ENCODE data around the gene DACT2.
"Not testable (repeated sequence)": the region's sequence is repeated elsewhere in the genome, so short reads cannot be mapped to it uniquely, and the experiment has no call there.

The DACT2 gene

GRCh38 chr6:168326294-168327261, 7.0 kb upstream of the DACT2 start:
- DNase-seq (ENCODE audit: extremely low spot score, insufficient read length, low read depth) (no peak), FAIRE-seq (no peak)

GRCh38 chr6:168322966-168323365, 3.4 kb upstream of the DACT2 start:
- DNase-seq (ENCODE audit: extremely low spot score, insufficient read length, low read depth) (no peak), FAIRE-seq (no peak)

GRCh38 chr6:168320634-168321033, 1.1 kb upstream of the DACT2 start:
- no peak for DNase-seq (ENCODE audit: extremely low spot score, insufficient read length, low read depth)
- no peak for FAIRE-seq

GRCh38 chr6:168318579-168319278, 848 bp downstream of the DACT2 start:
- DNase-seq (ENCODE audit: extremely low spot score, insufficient read length, low read depth) (no peak), FAIRE-seq (no peak)

- DNase-seq (ENCODE audit: extremely low spot score, insufficient read length, low read depth): no peak
- FAIRE-seq: no peak
These were observed 1.5 kb downstream of the DACT2 start for GRCh38 chr6:168318090-168318489.

GRCh38 chr6:168315596-168315995, 4.0 kb downstream of the DACT2 start:
- FAIRE-seq (no peak), DNase-seq (ENCODE audit: extremely low spot score, insufficient read length, low read depth) (no peak)

- FAIRE-seq (no peak), DNase-seq (ENCODE audit: extremely low spot score, insufficient read length, low read depth) (no peak)
These were observed 4.6 kb downstream of the DACT2 start for GRCh38 chr6:168314948-168315347.

GRCh38 chr6:168314021-168314420, 5.6 kb downstream of the DACT2 start:
- no peak for DNase-seq (ENCODE audit: extremely low spot score, insufficient read length, low read depth)

GRCh38 chr6:168313431-168314011, 6.1 kb downstream of the DACT2 start:
- no peak for DNase-seq (ENCODE audit: extremely low spot score, insufficient read length, low read depth)
- FAIRE-seq: no peak

More at GRCh38 chr6:168314021-168314420, 5.6 kb downstream of the DACT2 start:
- FAIRE-seq: no peak

GRCh38 chr6:168312125-168312507, 7.5 kb downstream of the DACT2 start:
- FAIRE-seq; DNase-seq (ENCODE audit: extremely low spot score, insufficient read length, low read depth): not testable (repeated sequence)

- DNase-seq (ENCODE audit: extremely low spot score, insufficient read length, low read depth) (no peak), FAIRE-seq (no peak)
These were observed 8.0 kb downstream of the DACT2 start for GRCh38 chr6:168311410-168312124.

- DNase-seq (ENCODE audit: extremely low spot score, insufficient read length, low read depth): no peak
- no peak for FAIRE-seq
These were observed 8.6 kb downstream of the DACT2 start for GRCh38 chr6:168310945-168311344.

- DNase-seq (ENCODE audit: extremely low spot score, insufficient read length, low read depth) (no peak), FAIRE-seq (no peak)
These were observed 9.2 kb downstream of the DACT2 start for GRCh38 chr6:168310403-168310802.

GRCh38 chr6:168309997-168310396, 9.6 kb downstream of the DACT2 start:
- FAIRE-seq: no peak
- no peak for DNase-seq (ENCODE audit: extremely low spot score, insufficient read length, low read depth)

GRCh38 chr6:168309183-168309582, 10.4 kb downstream of the DACT2 start:
- DNase-seq (ENCODE audit: extremely low spot score, insufficient read length, low read depth): no peak
- no peak for FAIRE-seq

GRCh38 chr6:168308390-168309144, 11.0 kb downstream of the DACT2 start:
- DNase-seq (ENCODE audit: extremely low spot score, insufficient read length, low read depth): no peak
- FAIRE-seq: no peak

GRCh38 chr6:168307695-168308021, 11.9 kb downstream of the DACT2 start:
- DNase-seq (ENCODE audit: extremely low spot score, insufficient read length, low read depth) (no peak), FAIRE-seq (no peak)

- DNase-seq (ENCODE audit: extremely low spot score, insufficient read length, low read depth) (no peak), FAIRE-seq (no peak)
These were observed 12.4 kb downstream of the DACT2 start for GRCh38 chr6:168307015-168307694.

GRCh38 chr6:168305863-168306262, 13.7 kb downstream of the DACT2 start:
- FAIRE-seq: no peak

More at GRCh38 chr6:168305863-168306262, 13.7 kb downstream of the DACT2 start:
- no peak for DNase-seq (ENCODE audit: extremely low spot score, insufficient read length, low read depth)
